Mammary epithelial cell (primary cell): ENCODE measurements around the gene EED.

Source experiments
- EZH2 ChIP-seq: IDR thresholded peaks from 2 replicates; pipeline ENCODE4 v1.6.1; 2012; ENCODE audit warnings: low read length, inconsistent platforms, borderline replicate concordance
- TF ChIP-seq, protein P1 (sequence below), 2 donors: IDR thresholded peaks in 1 of 2; conservative IDR thresholded peaks in 1 of 2; 2 replicates each; pipeline ENCODE4 v1.5.1; 2011 to 2012; ENCODE audit warnings: inconsistent platforms in 2 of 2, low read length in 2 of 2, mild to moderate bottlenecking in 2 of 2, control low read depth in 1 of 2, low read depth in 1 of 2; ENCODE audit not compliant: insufficient read depth in 1 of 2; ENCODE audit errors: extremely low read depth in 1 of 2

- TF ChIP-seq, protein P1, sequence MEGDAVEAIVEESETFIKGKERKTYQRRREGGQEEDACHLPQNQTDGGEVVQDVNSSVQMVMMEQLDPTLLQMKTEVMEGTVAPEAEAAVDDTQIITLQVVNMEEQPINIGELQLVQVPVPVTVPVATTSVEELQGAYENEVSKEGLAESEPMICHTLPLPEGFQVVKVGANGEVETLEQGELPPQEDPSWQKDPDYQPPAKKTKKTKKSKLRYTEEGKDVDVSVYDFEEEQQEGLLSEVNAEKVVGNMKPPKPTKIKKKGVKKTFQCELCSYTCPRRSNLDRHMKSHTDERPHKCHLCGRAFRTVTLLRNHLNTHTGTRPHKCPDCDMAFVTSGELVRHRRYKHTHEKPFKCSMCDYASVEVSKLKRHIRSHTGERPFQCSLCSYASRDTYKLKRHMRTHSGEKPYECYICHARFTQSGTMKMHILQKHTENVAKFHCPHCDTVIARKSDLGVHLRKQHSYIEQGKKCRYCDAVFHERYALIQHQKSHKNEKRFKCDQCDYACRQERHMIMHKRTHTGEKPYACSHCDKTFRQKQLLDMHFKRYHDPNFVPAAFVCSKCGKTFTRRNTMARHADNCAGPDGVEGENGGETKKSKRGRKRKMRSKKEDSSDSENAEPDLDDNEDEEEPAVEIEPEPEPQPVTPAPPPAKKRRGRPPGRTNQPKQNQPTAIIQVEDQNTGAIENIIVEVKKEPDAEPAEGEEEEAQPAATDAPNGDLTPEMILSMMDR (conservative IDR thresholded peaks at IDR 0.05 in 1 of 2, IDR thresholded peaks at IDR 0.05 in 1 of 2; ENCODE audit: extremely low read depth in 1 of 2, insufficient read depth in 1 of 2, low read depth in 1 of 2, low read length in 2 of 2) = no peak
- TF ChIP-seq EZH2 = no peak
Measured at GRCh38 chr11:86274999-86275398, 30.4 kb downstream of the EED start.
